NCI-H2029 (cell line): Measurements from ENCODE around the gene ARPC5.

Experiments
- DNase-seq: peaks from one replicate; lab custom pipeline; 2025; lab: John Stamatoyannopoulos, UW

The ARPC5 gene

GRCh38 chr1:183586455-183586854 lies 49.1 kb downstream of the ARPC5 start:
- no peak for DNase-seq

- DNase-seq = no peak
Observed at GRCh38 chr1:183585038-183585437, 50.5 kb downstream of the ARPC5 start.

GRCh38 chr1:183584147-183584546 lies 51.4 kb downstream of the ARPC5 start:
- no peak for DNase-seq

- no peak for DNase-seq
Observed at GRCh38 chr1:183583466-183583865, 52.1 kb downstream of the ARPC5 start.

GRCh38 chr1:183582021-183582713 lies 53.4 kb downstream of the ARPC5 start:
- no peak for DNase-seq

GRCh38 chr1:183580281-183580682 lies 55.3 kb downstream of the ARPC5 start:
- DNase-seq = peak; percentile 2

GRCh38 chr1:183578856-183579255 lies 56.7 kb downstream of the ARPC5 start:
- DNase-seq = no peak

GRCh38 chr1:183577897-183578465 lies 57.6 kb downstream of the ARPC5 start:
- no peak for DNase-seq

- DNase-seq = no peak
Observed at GRCh38 chr1:183576537-183576936, 59.0 kb downstream of the ARPC5 start.

GRCh38 chr1:183575606-183576005 lies 60.0 kb downstream of the ARPC5 start:
- DNase-seq = no peak

- DNase-seq = no peak
Observed at GRCh38 chr1:183572721-183573120, 62.9 kb downstream of the ARPC5 start.

GRCh38 chr1:183571678-183572268 lies 63.8 kb downstream of the ARPC5 start:
- no peak for DNase-seq
